PC-3 (cell line): ENCODE results near the gene EIF3I. TPM values are rescaled to one million over a fixed set of nuclear protein-coding genes. Genes with fewer than 3 reads are reported as not detected.

Experiments
- ATAC-seq: fragments of 200-7000 bp; cut with Tn5 transposase; 2 replicates; pipeline ENCODE4 v1.9.1; 2020; ENCODE audit warnings: mild to moderate bottlenecking, moderate library complexity
- BruUV-seq: library from RNA; stranded (reverse); fragments of 400-500 nt; replicated peaks from 2 replicates; lab custom pipeline; 2021; lab: Mats Ljungman, UMichigan
- CTCF ChIA-PET: fragments of 300-600 bp; sonication (Branson Sonifier 250); formaldehyde crosslinking; loops from one replicate; lab custom pipeline; 2022; ENCODE audit warnings: antibody characterized with exemption; lab: Charles Lee
- POLR2A ChIA-PET: fragments of 300-600 bp; sonication (Branson Sonifier 250); formaldehyde crosslinking; loops from one replicate; lab custom pipeline; 2022; ENCODE audit warnings: antibody characterized with exemption; ENCODE audit not compliant: unreplicated experiment; lab: Charles Lee
- DNase-seq: peaks from one replicate; pipeline ENCODE4 v3.0.0-alpha.2; 2015
- H2AFZ ChIP-seq: fragments of 300-600 bp; sonication (generic); 2 replicates; pipeline ENCODE4 v1.6.0; 2016; ENCODE audit warnings: antibody characterized with exemption, low read length
- H3F3A ChIP-seq: fragments of 300-600 bp; sonication (generic); one replicate; pipeline ENCODE4 v1.6.0; 2017; ENCODE audit warnings: antibody characterized with exemption, low read length, control low read depth, mild to moderate bottlenecking; ENCODE audit not compliant: unreplicated experiment
- H3K27ac ChIP-seq: fragments of 300-600 bp; sonication (generic); 2 replicates; pipeline ENCODE4 v1.5.1; 2016; ENCODE audit warnings: mild to moderate bottlenecking, low read length
- H3K27me3 ChIP-seq: fragments of 300-600 bp; sonication (generic); 2 replicates; pipeline ENCODE4 v1.6.1; 2016; ENCODE audit warnings: low read length, mixed read lengths
- H3K36me3 ChIP-seq: fragments of 300-600 bp; sonication (generic); 2 replicates; pipeline ENCODE4 v1.6.1; 2016; ENCODE audit warnings: low read depth, mixed run types, low read length, mixed read lengths
- H3K4me1 ChIP-seq: fragments of 300-600 bp; sonication (generic); 2 replicates; pipeline ENCODE4 v1.5.1; 2016; ENCODE audit warnings: low read length; ENCODE audit not compliant: insufficient read depth
- H3K4me2 ChIP-seq: fragments of 300-600 bp; sonication (generic); 2 replicates; pipeline ENCODE4 v1.6.0; 2016; ENCODE audit warnings: low read length
- H3K4me3 ChIP-seq: fragments of 300-600 bp; sonication (generic); 2 replicates; pipeline ENCODE4 v1.5.1; 2016; ENCODE audit warnings: mild to moderate bottlenecking, low read length, mixed read lengths
- H3K79me2 ChIP-seq: fragments of 300-600 bp; sonication (generic); 2 replicates; pipeline ENCODE4 v1.6.1; 2017; ENCODE audit warnings: low read length, mixed read lengths
- H3K9ac ChIP-seq: fragments of 300-600 bp; sonication (generic); 2 replicates; pipeline ENCODE4 v1.6.0; 2016; ENCODE audit warnings: mild to moderate bottlenecking, low read length
- H3K9me2 ChIP-seq: fragments of 300-600 bp; sonication (generic); replicated peaks from 2 replicates; pipeline ENCODE4 v1.6.1; 2016; ENCODE audit warnings: mixed run types, low read length, mixed read lengths
- H3K9me3 ChIP-seq: fragments of 300-600 bp; sonication (generic); 2 replicates; pipeline ENCODE4 v1.6.1; 2016; ENCODE audit warnings: low read length, mixed read lengths
- H4K20me1 ChIP-seq: fragments of 300-600 bp; sonication (generic); 2 replicates; pipeline ENCODE4 v1.6.1; 2016; ENCODE audit warnings: low read length, mixed read lengths
- EZH2 ChIP-seq: fragments of 300-600 bp; sonication (generic); IDR thresholded peaks from one replicate; pipeline ENCODE4 v1.6.1; 2017; ENCODE audit warnings: antibody characterized with exemption, mild to moderate bottlenecking, low read length; ENCODE audit not compliant: unreplicated experiment
- EZH2phosphoT487 ChIP-seq: fragments of 300-600 bp; sonication (generic); IDR thresholded peaks from 2 replicates; pipeline ENCODE4 v1.6.1; 2018; ENCODE audit warnings: mild to moderate bottlenecking, antibody characterized with exemption, low read length, borderline replicate concordance
- intact Hi-C: fragments of 100-400 bp; cut with micrococcal nuclease; formaldehyde crosslinking; loops from 2 replicates; pipeline ENCODE4 v1.9.0; 2023
- total RNA-seq: library from RNA; depleted of rRNA; stranded (reverse); fragments of >200 nt; gene quantifications from 2 replicates; pipeline ENCODE4 v1.2.3, GENCODE V29; 2014
- TF ChIP-seq, protein P1 (sequence below): fragments of 300-600 bp; sonication (generic); conservative IDR thresholded peaks from 2 replicates; pipeline ENCODE4 v1.5.1; 2017; ENCODE audit warnings: antibody characterized with exemption, low read depth, mild to moderate bottlenecking, low read length

Gene EIF3I
- total RNA-seq, 1 experiment from 2014 or later, result 442 TPM

DNA sequence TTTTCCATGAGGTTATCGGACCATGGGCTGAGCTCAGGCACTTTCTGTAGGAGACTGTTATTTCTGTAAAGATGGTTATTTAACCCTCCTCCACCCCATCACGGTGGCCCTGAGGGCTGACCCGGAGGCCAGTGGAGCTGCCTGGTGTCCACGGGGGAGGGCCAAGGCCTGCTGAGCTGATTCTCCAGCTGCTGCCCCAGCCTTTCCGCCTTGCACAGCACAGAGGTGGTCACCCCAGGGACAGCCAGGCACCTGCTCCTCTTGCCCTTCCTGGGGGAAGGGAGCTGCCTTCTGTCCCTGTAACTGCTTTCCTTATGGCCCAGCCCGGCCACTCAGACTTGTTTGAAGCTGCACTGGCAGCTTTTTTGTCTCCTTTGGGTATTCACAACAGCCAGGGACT lies 24.4 kb upstream of the EIF3I start:
- DNase-seq, result no peak
- no peak overlapping the region for H3K9ac ChIP-seq
- H3K27me3 ChIP-seq, result no peaks in the 10 kb centered on the region
- intact Hi-C loops, result no loop called here
- H3K4me1 ChIP-seq, result peaks cover 11% of the 10 kb centered on the region
- ChIA-PET POLR2A (interaction anchor here (0.5 kb wide), 1 partner anchor 43 kb away, joined by 5 read pairs; no protein-coding TSS in a partner anchor), CTCF (no interaction called here)
- H3K9me2 ChIP-seq, result no peaks in the 10 kb centered on the region
- H3K9me3 ChIP-seq, result no peaks in the 10 kb centered on the region
- H3K4me2 ChIP-seq, result no peak overlapping the region
- BruUV-seq, result no TSS peak
- H3K4me3 ChIP-seq, result no peak overlapping the region
- no peak for TF ChIP-seq EZH2
- TF ChIP-seq EZH2phosphoT487, result no peak
- TF ChIP-seq, protein P1, sequence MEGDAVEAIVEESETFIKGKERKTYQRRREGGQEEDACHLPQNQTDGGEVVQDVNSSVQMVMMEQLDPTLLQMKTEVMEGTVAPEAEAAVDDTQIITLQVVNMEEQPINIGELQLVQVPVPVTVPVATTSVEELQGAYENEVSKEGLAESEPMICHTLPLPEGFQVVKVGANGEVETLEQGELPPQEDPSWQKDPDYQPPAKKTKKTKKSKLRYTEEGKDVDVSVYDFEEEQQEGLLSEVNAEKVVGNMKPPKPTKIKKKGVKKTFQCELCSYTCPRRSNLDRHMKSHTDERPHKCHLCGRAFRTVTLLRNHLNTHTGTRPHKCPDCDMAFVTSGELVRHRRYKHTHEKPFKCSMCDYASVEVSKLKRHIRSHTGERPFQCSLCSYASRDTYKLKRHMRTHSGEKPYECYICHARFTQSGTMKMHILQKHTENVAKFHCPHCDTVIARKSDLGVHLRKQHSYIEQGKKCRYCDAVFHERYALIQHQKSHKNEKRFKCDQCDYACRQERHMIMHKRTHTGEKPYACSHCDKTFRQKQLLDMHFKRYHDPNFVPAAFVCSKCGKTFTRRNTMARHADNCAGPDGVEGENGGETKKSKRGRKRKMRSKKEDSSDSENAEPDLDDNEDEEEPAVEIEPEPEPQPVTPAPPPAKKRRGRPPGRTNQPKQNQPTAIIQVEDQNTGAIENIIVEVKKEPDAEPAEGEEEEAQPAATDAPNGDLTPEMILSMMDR, result no peak
- H3K36me3 ChIP-seq, result peaks cover 39% of the 10 kb centered on the region
- no peak overlapping the region for H2AFZ ChIP-seq
- no peaks in the 10 kb centered on the region for H3F3A ChIP-seq
- H3K27ac ChIP-seq, result no peak overlapping the region
- no peaks in the 10 kb centered on the region for H3K79me2 ChIP-seq
- H4K20me1 ChIP-seq, result no peaks in the 10 kb centered on the region
- ATAC-seq, result no peak

DNA sequence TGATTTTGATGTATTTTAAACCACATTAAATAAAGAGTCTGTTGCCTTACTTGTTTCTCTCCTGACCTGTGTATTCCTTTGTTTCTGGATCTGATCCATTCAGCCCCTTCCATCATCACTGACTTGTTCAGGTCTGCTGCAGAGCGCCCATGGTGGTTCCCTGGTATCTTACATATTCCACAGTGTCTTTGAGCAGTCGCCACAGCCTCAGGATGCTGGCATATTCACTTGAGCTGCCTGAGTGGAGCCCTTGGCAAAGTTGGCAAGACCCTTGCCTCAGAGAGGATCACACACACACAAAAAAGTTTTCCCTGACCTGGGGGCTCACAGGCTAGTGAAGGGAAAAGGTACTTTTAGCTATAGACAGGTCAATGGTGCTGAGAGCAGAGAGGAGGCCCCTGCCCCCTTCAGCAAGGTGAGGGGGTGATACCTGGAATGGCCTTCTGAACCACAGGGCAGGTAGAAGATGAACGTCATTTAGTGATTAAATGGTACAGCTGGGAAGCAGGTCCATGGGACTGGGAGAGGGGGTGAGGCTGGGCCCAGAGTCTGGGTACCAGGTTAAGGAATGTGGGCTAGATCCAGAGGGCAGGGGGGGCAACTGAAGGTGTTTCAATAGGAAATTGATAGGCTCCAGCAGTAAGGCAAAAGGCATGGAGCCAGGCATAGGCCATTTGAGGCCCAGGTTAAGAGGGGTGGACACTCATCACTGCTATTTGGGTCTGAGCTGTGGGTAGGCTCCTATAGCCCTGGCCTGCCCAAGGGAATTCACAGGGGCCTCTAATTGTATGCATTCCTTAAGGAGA lies 23.8 kb upstream of the EIF3I start:
- H4K20me1 ChIP-seq, result no peaks in the 10 kb centered on the region
- H3K4me3 ChIP-seq, result no peak overlapping the region
- H3K36me3 ChIP-seq, result peaks cover 33% of the 10 kb centered on the region; the same call in 1 of the 2 replicates
- no TSS peak for BruUV-seq
- no peaks in the 10 kb centered on the region for H3K9me3 ChIP-seq
- ChIA-PET POLR2A (interaction anchor here (0.5 kb wide), 1 partner anchor 42 kb away, joined by 5 read pairs; no protein-coding TSS in a partner anchor), CTCF (no interaction called here)
- ATAC-seq (no peak), DNase-seq (no peak)
- intact Hi-C loops, result no loop called here
- H3K79me2 ChIP-seq, result no peaks in the 10 kb centered on the region
- H2AFZ ChIP-seq, result no peak overlapping the region
- no peaks in the 10 kb centered on the region for H3K27me3 ChIP-seq
- no peaks in the 10 kb centered on the region for H3K9me2 ChIP-seq
- H3K4me1 ChIP-seq, result peaks cover 15% of the 10 kb centered on the region
- H3F3A ChIP-seq, result no peaks in the 10 kb centered on the region
- no peak for TF ChIP-seq EZH2phosphoT487
- TF ChIP-seq, protein P1, result no peak
- no peak for TF ChIP-seq EZH2
- no peak overlapping the region for H3K27ac ChIP-seq
- H3K4me2 ChIP-seq, result no peak overlapping the region
- no peak overlapping the region for H3K9ac ChIP-seq
